ENCODE measurements around the gene LIPE.

GRCh38 chr19:42352301-42353259, 74.6 kb downstream of the LIPE start:
- TF ChIP-seq MXI1 (conservative IDR thresholded peaks at IDR 0.05; ENCODE audit: poor library complexity, severe bottlenecking): peak; percentile 97
- TF ChIP-seq CTCF (IDR thresholded peaks at IDR 0.05; ENCODE audit: poor library complexity, severe bottlenecking): no peak
- no peak for TF ChIP-seq EZH2 (IDR thresholded peaks at IDR 0.05; ENCODE audit: borderline replicate concordance, insufficient read depth, low read length, poor library complexity, severe bottlenecking)
- TF ChIP-seq REST (IDR thresholded peaks at IDR 0.05; ENCODE audit: borderline replicate concordance): no peak
- TF ChIP-seq TAF1 (IDR thresholded peaks at IDR 0.05; ENCODE audit: low read depth): peak; percentile 44
- TF ChIP-seq EP300 (conservative IDR thresholded peaks at IDR 0.05; ENCODE audit: poor library complexity, severe bottlenecking): peak; percentile 97
- TF ChIP-seq POLR2AphosphoS5 (IDR thresholded peaks at IDR 0.05): peak; percentile 22

Data from neural cell (in vitro differentiated cells).